GM12872 (cell line): ENCODE measurements around the gene C1orf174.

Experiments
- TF ChIP-seq, protein P1 (sequence below): IDR thresholded peaks from 3 replicates; pipeline ENCODE4 v1.5.1; 2011; ENCODE audit warnings: low read depth, mild to moderate bottlenecking, low read length, moderate library complexity; ENCODE audit not compliant: insufficient read depth

The C1orf174 gene

DNA sequence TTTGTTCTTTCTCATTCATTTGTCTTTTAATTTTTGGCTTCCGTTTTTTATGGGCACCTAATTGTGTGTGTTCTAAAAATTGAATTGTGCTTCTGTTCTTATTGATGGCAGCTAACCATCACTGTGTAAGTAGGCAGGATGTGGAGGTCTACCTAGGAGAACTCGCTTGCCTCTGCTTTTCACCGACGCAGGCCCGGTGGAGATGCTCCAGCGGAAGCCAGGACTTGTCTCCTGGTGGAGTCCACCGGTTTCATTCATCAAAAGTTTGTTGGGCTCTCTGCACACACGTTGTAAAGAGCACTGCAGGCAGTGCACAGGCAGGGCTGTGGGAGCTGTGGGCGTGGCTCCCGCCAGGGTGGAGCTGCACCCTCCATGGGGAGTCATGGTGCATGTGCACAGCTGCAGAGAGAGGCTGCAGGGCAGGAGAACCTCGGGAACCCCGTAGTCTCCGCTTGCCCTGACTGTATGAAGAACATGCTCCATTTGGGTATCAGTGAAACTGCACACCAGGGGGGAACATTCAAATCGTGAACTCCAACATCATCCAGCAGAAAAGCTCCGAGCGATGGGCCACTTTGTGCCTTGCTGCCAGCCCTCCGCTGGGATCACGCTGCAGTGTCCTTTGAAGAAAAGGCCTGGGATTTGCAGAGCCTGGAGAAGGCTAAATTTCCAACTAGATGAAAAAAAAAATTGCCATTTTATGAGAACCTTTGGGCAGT lies 6.0 kb upstream of the C1orf174 start:
- TF ChIP-seq, protein P1, sequence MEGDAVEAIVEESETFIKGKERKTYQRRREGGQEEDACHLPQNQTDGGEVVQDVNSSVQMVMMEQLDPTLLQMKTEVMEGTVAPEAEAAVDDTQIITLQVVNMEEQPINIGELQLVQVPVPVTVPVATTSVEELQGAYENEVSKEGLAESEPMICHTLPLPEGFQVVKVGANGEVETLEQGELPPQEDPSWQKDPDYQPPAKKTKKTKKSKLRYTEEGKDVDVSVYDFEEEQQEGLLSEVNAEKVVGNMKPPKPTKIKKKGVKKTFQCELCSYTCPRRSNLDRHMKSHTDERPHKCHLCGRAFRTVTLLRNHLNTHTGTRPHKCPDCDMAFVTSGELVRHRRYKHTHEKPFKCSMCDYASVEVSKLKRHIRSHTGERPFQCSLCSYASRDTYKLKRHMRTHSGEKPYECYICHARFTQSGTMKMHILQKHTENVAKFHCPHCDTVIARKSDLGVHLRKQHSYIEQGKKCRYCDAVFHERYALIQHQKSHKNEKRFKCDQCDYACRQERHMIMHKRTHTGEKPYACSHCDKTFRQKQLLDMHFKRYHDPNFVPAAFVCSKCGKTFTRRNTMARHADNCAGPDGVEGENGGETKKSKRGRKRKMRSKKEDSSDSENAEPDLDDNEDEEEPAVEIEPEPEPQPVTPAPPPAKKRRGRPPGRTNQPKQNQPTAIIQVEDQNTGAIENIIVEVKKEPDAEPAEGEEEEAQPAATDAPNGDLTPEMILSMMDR: no peak

DNA sequence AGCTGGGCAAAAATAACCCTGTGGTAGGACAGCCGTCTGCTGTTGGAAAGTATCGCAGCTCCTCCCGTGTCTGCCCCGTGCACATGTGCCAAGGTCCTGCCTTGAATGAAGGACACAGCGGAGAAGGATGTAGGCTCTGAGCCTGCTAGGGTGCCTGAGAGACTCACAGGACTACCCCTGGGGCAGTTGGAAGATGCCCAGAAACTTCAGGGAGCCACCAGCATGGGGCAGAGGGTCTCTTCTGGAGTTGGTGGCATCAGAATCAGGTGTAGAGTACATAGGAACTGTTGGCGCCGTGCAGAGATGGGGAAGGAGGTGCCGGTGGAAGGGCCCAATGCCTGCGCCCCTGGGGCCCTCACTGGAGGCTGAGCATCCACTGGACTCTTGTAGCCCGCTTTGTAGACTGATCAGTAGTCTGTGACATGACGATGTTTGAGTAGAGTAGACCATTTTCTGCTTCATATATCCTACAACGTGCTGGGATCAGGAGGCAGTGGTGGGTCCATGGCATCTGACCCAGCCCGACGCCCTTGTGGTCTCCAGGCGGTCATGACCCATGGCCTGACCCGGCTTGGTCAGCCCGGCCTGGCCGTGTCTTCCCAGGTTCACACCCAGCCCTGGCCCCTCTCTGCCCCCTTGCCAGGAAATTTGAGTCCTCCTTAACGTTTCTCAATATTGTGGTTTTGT lies 5.3 kb upstream of the C1orf174 start:
- TF ChIP-seq, protein P1: no peak

DNA sequence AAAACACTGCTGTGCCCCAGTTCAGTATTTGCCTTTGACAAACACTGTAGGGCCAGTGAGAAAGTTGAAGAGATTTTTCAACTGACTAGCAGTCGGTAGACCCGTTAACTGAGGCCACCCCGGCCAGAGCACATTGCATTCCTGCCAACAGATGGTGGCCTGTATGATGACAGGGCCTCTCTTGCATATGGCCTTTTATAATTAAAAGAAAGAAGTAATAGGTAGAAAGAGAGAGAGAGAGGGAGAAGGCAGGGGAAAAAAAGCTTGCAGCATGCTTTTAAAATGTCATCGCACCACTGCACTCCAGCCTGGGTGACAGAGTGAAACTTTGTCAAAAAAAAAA lies 4.7 kb upstream of the C1orf174 start:
- TF ChIP-seq, protein P1: no peak

DNA sequence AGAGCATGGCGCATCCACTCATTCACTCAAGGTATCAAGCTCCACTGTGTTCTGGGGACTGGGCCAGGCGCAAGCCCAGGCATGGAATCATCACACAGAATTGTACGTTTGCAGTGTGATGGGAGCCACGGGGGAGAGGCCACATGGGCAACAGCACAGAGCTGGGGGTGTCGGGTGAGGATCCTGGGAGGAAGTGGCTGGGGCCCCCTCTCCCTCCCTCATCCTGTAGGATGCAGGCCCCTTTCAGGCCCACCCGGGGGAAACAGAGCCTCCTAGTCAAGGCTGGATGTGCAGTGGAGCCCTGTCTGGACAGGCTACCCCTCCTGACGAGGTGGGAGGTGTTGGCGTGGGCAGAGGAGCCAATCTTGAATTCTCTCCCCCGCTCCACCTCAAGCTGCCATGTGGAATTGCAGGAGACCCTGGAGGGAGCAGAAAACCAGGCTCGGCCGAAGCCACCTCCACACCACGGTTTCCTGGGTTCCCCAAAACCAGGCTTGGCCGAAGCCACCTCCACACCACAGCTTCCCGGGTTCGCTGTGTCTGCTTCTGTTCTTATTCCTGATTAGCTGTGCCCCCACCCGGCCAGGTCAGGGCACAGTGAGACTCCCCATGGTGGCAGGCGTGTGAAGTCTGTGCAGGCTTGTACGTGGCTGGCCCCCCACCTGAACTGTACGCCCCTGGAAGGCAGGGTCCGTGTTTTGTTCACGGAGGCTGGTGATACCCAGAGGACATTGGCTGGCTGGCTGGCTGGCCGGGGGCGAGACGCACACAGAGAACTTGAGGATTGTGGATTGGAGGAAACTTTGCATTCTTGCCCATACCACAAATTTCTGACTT lies 4.2 kb upstream of the C1orf174 start:
- TF ChIP-seq, protein P1: no peak

DNA sequence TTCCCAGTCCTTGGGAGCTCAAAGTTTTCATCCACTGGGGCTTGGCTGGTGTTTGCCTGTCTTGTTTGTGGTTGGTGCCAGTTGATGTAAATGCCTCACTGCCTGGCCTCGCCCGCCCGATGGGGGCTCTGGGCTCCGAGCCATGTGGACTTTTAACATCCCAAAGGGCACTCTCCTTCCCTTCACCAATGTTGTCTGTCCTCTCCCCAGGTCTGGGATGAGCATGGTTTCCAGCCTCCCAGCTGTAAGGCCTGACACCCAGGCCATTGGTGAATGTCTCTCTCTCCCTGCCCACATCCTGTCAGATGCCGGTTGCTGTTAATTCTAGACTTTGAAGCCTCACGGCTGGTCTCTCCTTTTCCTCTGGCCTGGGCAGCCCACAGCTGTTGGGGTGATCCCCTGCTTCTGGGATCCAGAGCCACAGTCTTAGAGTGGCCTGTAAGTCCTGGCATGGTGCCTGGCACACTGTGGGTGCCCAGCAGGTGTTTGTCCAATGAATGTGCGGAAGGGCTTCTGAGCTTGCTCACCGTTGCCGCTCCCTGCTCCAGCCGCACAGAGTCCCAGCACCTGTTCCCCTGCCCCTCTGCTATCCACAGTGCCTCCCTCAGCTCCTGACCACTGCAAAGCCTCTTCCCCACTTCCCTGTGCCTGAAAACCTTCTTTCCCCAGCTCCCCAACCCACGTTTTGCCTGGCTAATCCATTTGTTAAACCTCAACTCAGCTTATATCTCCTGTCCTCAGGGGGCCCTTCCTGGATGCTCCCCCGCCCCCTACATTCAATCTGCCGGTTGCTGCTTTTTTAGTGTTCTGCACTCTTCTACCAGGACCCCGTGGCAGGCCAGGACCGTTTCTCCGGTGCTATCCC lies 3.3 kb upstream of the C1orf174 start:
- TF ChIP-seq, protein P1: no peak

DNA sequence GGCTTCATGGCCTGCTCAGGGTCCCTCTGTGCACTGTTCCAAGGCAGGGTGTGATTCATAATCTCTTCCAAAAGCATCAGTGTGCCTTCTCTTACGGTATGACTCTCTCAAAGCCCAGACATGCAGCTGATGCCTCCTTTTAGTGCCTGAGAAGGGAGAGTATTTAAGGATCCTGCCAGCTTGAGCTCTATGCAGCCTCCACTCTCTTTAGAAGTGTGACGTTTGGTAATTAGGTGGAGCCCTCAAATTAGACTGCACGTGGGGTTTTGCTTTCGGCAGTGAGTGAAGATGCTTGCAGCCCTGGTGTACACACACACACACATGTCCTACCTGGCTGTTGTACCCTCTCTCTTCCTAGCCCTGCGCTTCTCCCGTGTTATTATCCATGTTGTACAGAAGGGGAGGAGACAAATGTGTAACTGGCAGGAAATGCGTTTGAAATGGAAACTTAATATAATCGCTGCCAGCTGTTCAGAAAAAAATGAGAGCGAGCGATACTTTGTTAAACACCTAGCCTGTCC lies 2.6 kb upstream of the C1orf174 start:
- TF ChIP-seq, protein P1: no peak
